Fibroblast of lung (primary cell): Measurements from ENCODE around the gene FBXO33. TPM values are rescaled to one million over a fixed set of nuclear protein-coding genes. Genes with fewer than 3 reads are reported as not detected.

ENCODE experiments used
- DNase-seq, 2 donors: peaks; one replicate each; pipeline versions ENCODE4 v3.0.0 to v3.0.0-alpha.2; 2010; ENCODE audit warnings: low read depth in 2 of 2
- H2AFZ ChIP-seq: 2 replicates; pipeline ENCODE4 v1.5.1; 2012; ENCODE audit warnings: low read length, control low read depth, inconsistent platforms
- H3K27ac ChIP-seq: 2 replicates; pipeline ENCODE4 v1.5.1; 2011; ENCODE audit warnings: low read length, control low read depth; ENCODE audit not compliant: insufficient read depth
- H3K27me3 ChIP-seq: 2 replicates; pipeline ENCODE4 v1.5.1; 2011; ENCODE audit warnings: mild to moderate bottlenecking, low read length; ENCODE audit not compliant: control insufficient read depth, insufficient read depth
- H3K36me3 ChIP-seq: 2 replicates; pipeline ENCODE4 v1.5.1; 2011; ENCODE audit warnings: low read length; ENCODE audit not compliant: control insufficient read depth, insufficient read depth
- H3K4me1 ChIP-seq: 2 replicates; pipeline ENCODE4 v1.5.1; 2011; ENCODE audit warnings: low read length; ENCODE audit not compliant: control insufficient read depth, insufficient read depth; ENCODE audit errors: extremely low read depth
- H3K4me2 ChIP-seq: 2 replicates; pipeline ENCODE4 v1.5.1; 2011; ENCODE audit warnings: low read length, control low read depth; ENCODE audit not compliant: insufficient read depth; ENCODE audit errors: extremely low read depth
- H3K4me3 ChIP-seq, 4 experiments: fragments of 200-600 bp in 1 of 4; sonication (generic) in 1 of 4; replicated peaks in 1 of 4; 2 replicates each; pipeline ENCODE4 v1.5.1; 2011 to 2016; ENCODE audit warnings: low read length in 4 of 4, low read depth in 3 of 4, mild to moderate bottlenecking in 3 of 4, control low read depth in 2 of 4, inconsistent platforms in 1 of 4, mixed read lengths in 1 of 4; ENCODE audit not compliant: insufficient read depth in 1 of 4; ENCODE audit errors: control extremely low read depth in 1 of 4
- H3K79me2 ChIP-seq: 2 replicates; pipeline ENCODE4 v1.5.1; 2012; ENCODE audit warnings: mild to moderate bottlenecking, low read length, inconsistent platforms; ENCODE audit not compliant: control insufficient read depth, insufficient read depth
- H3K9ac ChIP-seq: 2 replicates; pipeline ENCODE4 v1.5.1; 2011; ENCODE audit warnings: mild to moderate bottlenecking, low read length, control low read depth; ENCODE audit not compliant: insufficient read depth
- H3K9me3 ChIP-seq: 2 replicates; pipeline ENCODE4 v1.5.1; 2012; ENCODE audit warnings: low read depth, low read length; ENCODE audit not compliant: control insufficient read depth, insufficient read depth
- H4K20me1 ChIP-seq: 2 replicates; pipeline ENCODE4 v1.5.1; 2011; ENCODE audit warnings: low read length; ENCODE audit not compliant: control insufficient read depth, insufficient read depth; ENCODE audit errors: extremely low read depth
- CTCF ChIP-seq, 2 donors: IDR thresholded peaks in 1 of 2; conservative IDR thresholded peaks in 1 of 2; 1 replicate in 1 of 2; 2 replicates in 1 of 2; pipeline ENCODE4 v1.5.1; 2011 to 2012; ENCODE audit warnings: low read length in 2 of 2, control low read depth in 1 of 2, inconsistent platforms in 1 of 2, low read depth in 1 of 2, mild to moderate bottlenecking in 1 of 2
- EZH2 ChIP-seq: IDR thresholded peaks from 2 replicates; pipeline ENCODE4 v1.5.1; 2012; ENCODE audit warnings: low read length, control low read depth, mild to moderate bottlenecking; ENCODE audit errors: missing control alignments
- polyA plus RNA-seq, 2 donors: library from polyadenylated mRNA; depleted of rRNA in 1 of 2; stranded (reverse) in 1 of 2; unstranded in 1 of 2; fragments of >200 nt; gene quantifications; 2 replicates each; pipeline ENCODE4 v1.2.1, GENCODE V29; 2011 to 2012; ENCODE audit warnings: missing spikeins in 1 of 2
- total RNA-seq: library from RNA; depleted of rRNA; stranded (reverse); fragments of >200 nt; gene quantifications from 2 replicates; pipeline ENCODE4 v1.2.1, GENCODE V29; 2014

Gene FBXO33
- total and polyA plus RNA-seq, 2 donors (not counting 1 experiment from before 2014, with no cell fraction given), result 12.6 to 16.3 TPM

- peaks cover 3% of the 10 kb centered on the region for H3K27me3 ChIP-seq
- no peak overlapping the region for H3K4me2 ChIP-seq
- DNase-seq, result no peak
- H3K27ac ChIP-seq, result no peak overlapping the region
- no peaks in the 10 kb centered on the region for H3K9me3 ChIP-seq
- no peak for TF ChIP-seq EZH2
- TF ChIP-seq CTCF (conservative IDR thresholded peaks at IDR 0.05 in 1 of 2, IDR thresholded peaks at IDR 0.05 in 1 of 2; ENCODE audit: low read depth in 1 of 2, low read length in 2 of 2), result no peak
- H3K4me3 ChIP-seq, result no peak overlapping the region
- no peak overlapping the region for H2AFZ ChIP-seq
- no peak overlapping the region for H3K9ac ChIP-seq
- no peaks in the 10 kb centered on the region for H3K79me2 ChIP-seq
- H4K20me1 ChIP-seq, result no peaks in the 10 kb centered on the region
- no peaks in the 10 kb centered on the region for H3K36me3 ChIP-seq
- no peaks in the 10 kb centered on the region for H3K4me1 ChIP-seq
These were observed 24.5 kb upstream of the FBXO33 start for GRCh38 chr14:39456702-39457250.

- no peaks in the 10 kb centered on the region for H3K4me1 ChIP-seq
- no peaks in the 10 kb centered on the region for H3K79me2 ChIP-seq
- no peaks in the 10 kb centered on the region for H3K36me3 ChIP-seq
- no peaks in the 10 kb centered on the region for H4K20me1 ChIP-seq
- no peak overlapping the region for H3K4me3 ChIP-seq
- TF ChIP-seq EZH2 (no peak), CTCF (conservative IDR thresholded peaks at IDR 0.05 in 1 of 2, IDR thresholded peaks at IDR 0.05 in 1 of 2; ENCODE audit: low read depth in 1 of 2, low read length in 2 of 2) (no peak)
- DNase-seq, result no peak
- peaks cover 3% of the 10 kb centered on the region for H3K27me3 ChIP-seq
- no peaks in the 10 kb centered on the region for H3K9me3 ChIP-seq
- H2AFZ ChIP-seq, result no peak overlapping the region
- H3K9ac ChIP-seq, result no peak overlapping the region
- no peak overlapping the region for H3K27ac ChIP-seq
- H3K4me2 ChIP-seq, result no peak overlapping the region
These were observed 22.8 kb upstream of the FBXO33 start for GRCh38 chr14:39454906-39455539.

- Histone ChIP-seq H3K4me3 (no peak overlapping the region), H3K27ac (no peak overlapping the region), H2AFZ (no peak overlapping the region), H4K20me1 (no peaks in the 10 kb centered on the region), H3K9me3 (no peaks in the 10 kb centered on the region), H3K9ac (no peak overlapping the region), H3K27me3 (peaks cover 3% of the 10 kb centered on the region), H3K4me1 (no peaks in the 10 kb centered on the region), H3K36me3 (no peaks in the 10 kb centered on the region), H3K4me2 (no peak overlapping the region), H3K79me2 (no peaks in the 10 kb centered on the region)
- TF ChIP-seq EZH2, result no peak
- no peak for TF ChIP-seq CTCF (conservative IDR thresholded peaks at IDR 0.05 in 1 of 2, IDR thresholded peaks at IDR 0.05 in 1 of 2; ENCODE audit: low read depth in 1 of 2, low read length in 2 of 2)
- DNase-seq, result no peak
These were observed 20.4 kb upstream of the FBXO33 start for GRCh38 chr14:39452680-39453079.
